HUES64 (cell line): ENCODE data around the gene TOB1.
A peak's percentile ranks its signal among the peaks of the same experiment; 100 is the strongest.
"Not testable (repeated sequence)": the region's sequence is repeated elsewhere in the genome, so short reads cannot be mapped to it uniquely, and the experiment has no call there.

Source experiments
- H3K27ac ChIP-seq: 2 replicates; pipeline ENCODE4 v1.7.0; 2013; ENCODE audit warnings: low read depth, low read length, inconsistent platforms
- H3K27me3 ChIP-seq: 2 replicates; pipeline ENCODE4 v1.6.1; 2013; ENCODE audit warnings: mild to moderate bottlenecking, low read length; ENCODE audit not compliant: insufficient read depth
- H3K36me3 ChIP-seq: 2 replicates; pipeline ENCODE4 v1.6.1; 2013; ENCODE audit warnings: mild to moderate bottlenecking, low read length; ENCODE audit not compliant: insufficient read depth
- H3K4me1 ChIP-seq: 2 replicates; pipeline ENCODE4 v1.6.1; 2013; ENCODE audit warnings: mild to moderate bottlenecking, low read length, moderate library complexity; ENCODE audit not compliant: insufficient read depth
- H3K4me3 ChIP-seq: 2 replicates; pipeline ENCODE4 v1.5.1; 2013; ENCODE audit warnings: mild to moderate bottlenecking, low read length, moderate library complexity
- H3K9ac ChIP-seq: 2 replicates; pipeline ENCODE4 v1.6.1; 2013; ENCODE audit warnings: mild to moderate bottlenecking, low read depth, low read length
- H3K9me3 ChIP-seq: 2 replicates; pipeline ENCODE4 v1.6.1; 2013; ENCODE audit warnings: low read depth, low read length; ENCODE audit not compliant: insufficient read depth
- WGBS: fragments of 150-250, 120-280 bp; methylation state at CpG from one replicate; pipeline ENCODE4 v1.1.7; 2013; ENCODE audit warnings: missing lambda C conversion rate; 5-methylcytosine and 5-hydroxymethylcytosine counted together

TOB1 gene

DNA sequence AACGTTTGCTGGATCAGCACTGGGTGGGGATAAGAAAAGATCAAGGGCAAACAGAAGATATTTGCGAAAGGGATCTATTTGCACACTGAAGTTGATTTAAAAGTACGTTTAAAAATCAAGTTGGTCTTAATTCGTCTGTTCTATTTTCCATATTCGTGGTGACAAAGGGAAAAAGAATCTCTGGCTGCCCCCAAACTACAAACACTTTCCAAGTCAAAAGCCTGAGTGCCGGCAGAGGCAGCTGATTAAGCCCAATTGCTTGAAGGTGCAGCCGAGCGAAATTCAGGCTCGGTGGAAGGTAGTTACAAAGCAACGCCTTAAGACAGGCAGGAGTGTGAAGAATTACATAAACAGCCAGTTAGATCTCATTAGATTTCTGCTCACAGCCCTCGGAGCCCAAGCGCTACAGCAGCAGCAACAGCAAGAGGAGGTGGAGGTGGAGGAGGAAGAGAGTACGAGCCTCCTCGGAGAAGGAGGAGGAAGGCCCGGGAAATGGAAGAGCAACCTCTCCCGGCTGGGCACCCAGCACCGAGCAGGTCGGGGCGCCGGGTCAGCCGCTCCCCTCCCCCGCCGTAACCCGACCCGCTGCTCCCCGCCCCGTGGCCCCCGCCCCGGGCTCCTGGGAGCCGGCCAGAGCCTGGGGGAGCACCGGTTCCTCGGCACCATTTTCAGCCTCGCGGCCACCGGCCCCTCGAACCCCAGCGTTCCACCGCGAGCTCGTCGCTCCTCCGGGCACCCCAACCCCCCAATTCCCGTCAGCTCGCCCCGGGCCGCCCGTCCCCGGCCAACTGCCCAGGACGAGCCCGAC, 890 bp downstream of the TOB1 start:
- Histone ChIP-seq H3K36me3 (peaks cover 25% of the 10 kb centered on the region), H3K9me3 (no peaks in the 10 kb centered on the region), H3K9ac (peak overlapping the region; percentile 76)

DNA sequence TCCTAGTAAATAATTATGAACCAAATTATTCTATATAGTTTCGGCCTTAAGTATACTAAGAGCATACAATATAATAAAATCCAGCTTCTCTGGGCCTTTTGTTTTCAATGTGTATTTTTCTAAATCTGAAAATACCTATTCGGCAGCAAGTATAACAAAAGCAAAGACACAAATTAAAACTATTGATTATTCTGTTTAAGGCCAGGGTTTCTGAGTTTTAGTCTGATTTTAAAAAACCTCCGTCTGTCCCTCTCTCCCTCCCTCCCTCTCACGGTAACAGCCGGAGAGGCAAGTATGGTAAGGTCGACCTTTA, 1.5 kb downstream of the TOB1 start:
- 0% methylated on average over 3 of the region's 6 CpGs for WGBS

More for the DNA sequence above, 890 bp downstream of the TOB1 start:
- under 1% methylated on average over 49 of the region's 50 CpGs for WGBS
- peak overlapping the region; percentile 91 for H3K27ac ChIP-seq
- H3K4me1 ChIP-seq = peaks cover 14% of the 10 kb centered on the region; the same call in 1 of the 2 replicates
- H3K27me3 ChIP-seq = no peaks in the 10 kb centered on the region
- peak overlapping the region; percentile 88 for H3K4me3 ChIP-seq

DNA sequence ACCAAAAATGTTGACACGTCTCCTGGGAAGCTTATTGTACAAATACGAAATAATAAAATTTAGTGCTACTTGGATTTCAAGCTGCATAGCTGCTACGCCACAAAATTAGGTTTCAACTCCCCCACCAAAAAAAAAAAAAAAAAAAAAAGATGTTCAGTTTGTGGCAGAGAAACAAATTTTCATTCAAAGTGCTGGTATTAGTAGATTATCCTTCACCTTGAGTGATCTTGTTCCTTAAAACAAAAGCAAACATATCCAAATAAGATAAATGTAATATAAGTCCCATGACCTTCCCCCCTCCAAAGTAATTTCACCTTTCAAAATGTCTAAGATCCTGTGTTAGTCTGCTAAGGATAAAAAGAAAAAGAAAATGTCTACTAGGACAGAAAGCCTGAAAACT, 2.2 kb downstream of the TOB1 start:
- Histone ChIP-seq H3K4me1 (peaks cover 14% of the 10 kb centered on the region; the same call in 1 of the 2 replicates), H3K4me3 (peak overlapping the region; percentile 88), H3K36me3 (peaks cover 25% of the 10 kb centered on the region), H3K9ac (no peak overlapping the region), H3K27ac (no peak overlapping the region), H3K27me3 (no peaks in the 10 kb centered on the region), H3K9me3 (no peaks in the 10 kb centered on the region)
- 100% methylated on average over 1 of the region's 3 CpGs for WGBS

More for the DNA sequence above, 1.5 kb downstream of the TOB1 start:
- Histone ChIP-seq H3K36me3 (peaks cover 25% of the 10 kb centered on the region), H3K9ac (peak overlapping the region; percentile 76), H3K9me3 (no peaks in the 10 kb centered on the region), H3K27ac (peak overlapping the region; percentile 91; the same call in 1 of the 2 replicates), H3K4me1 (peaks cover 14% of the 10 kb centered on the region; the same call in 1 of the 2 replicates), H3K4me3 (peak overlapping the region; percentile 88), H3K27me3 (no peaks in the 10 kb centered on the region)

DNA sequence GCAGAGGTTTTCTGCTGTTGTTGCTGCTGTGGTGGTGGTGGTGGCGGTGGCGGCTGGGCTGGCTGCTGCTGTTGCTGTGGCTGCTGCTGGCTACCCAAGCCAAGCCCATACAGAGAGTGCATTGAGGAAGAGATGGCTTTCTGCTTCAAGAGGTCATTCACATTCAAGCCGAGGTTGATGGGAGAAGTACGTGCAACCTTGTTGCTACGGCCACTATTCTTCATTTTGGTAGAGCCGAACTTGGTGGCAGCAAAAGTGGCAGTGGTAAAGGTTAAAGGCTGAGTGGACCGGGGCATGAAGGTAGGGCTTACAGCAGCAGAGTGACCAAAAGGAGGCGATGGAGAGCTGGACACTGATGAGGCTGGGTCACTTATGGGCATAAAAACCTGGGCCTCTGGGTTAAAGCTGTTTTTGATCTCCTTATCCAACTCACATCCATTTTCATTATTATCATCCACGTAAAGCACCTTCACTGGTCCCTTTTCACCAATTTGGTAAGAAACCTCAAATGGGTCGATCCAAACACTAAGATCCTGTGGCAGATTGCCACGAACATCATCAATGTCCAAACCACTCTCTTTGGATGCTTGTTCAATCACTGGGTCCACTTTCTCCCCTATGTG, 2.8 kb downstream of the TOB1 start:
- Histone ChIP-seq H3K4me1 (peaks cover 11% of the 10 kb centered on the region; the same call in 1 of the 2 replicates), H3K9ac (no peak overlapping the region), H3K27ac (no peak overlapping the region), H3K9me3 (no peaks in the 10 kb centered on the region), H3K27me3 (no peaks in the 10 kb centered on the region), H3K4me3 (peak overlapping the region; percentile 88; the same call in 1 of the 2 replicates), H3K36me3 (peaks cover 25% of the 10 kb centered on the region)
- WGBS = 83% methylated on average over 11 of the region's 11 CpGs

DNA sequence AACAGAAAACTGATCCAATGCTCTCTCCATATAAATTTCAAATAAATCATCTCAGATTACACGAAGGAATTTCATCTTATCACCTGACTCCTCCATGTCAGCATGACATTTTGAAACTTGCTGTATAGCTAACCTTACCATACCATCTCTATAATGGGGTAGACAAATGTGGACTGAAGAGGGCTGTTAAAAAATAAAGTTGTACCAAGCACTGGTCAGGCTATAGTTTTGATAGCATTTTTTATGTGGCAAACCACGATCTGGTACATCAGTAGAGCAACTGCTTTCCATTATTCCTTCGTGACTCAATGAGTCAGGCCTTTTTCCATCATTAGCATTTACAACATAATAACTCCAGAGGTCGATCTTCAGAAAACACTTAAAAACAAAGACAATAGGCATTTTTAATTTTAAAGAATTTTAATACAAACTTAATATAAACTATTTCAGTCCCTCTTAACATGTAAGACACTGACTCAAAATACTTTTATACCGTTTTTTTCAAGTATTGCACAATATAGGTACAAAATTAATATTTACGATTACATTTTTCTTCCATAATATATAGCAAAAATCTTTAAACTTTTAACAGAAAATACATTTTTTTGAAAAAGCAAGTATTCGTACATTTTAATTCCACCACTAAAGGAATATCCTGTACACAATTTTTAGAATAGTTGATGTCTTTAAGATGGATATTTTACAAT, 4.2 kb downstream of the TOB1 start:
- Histone ChIP-seq H3K4me3 (no peak overlapping the region), H3K9me3 (no peaks in the 10 kb centered on the region), H3K4me1 (0 out of 2 replicates have a peak, but pooled peaks cover 7% of the 10 kb centered on the region), H3K36me3 (peaks cover 25% of the 10 kb centered on the region), H3K27ac (no peak overlapping the region), H3K9ac (no peak overlapping the region), H3K27me3 (no peaks in the 10 kb centered on the region)
- WGBS = 90% methylated on average over 6 of the region's 7 CpGs

DNA sequence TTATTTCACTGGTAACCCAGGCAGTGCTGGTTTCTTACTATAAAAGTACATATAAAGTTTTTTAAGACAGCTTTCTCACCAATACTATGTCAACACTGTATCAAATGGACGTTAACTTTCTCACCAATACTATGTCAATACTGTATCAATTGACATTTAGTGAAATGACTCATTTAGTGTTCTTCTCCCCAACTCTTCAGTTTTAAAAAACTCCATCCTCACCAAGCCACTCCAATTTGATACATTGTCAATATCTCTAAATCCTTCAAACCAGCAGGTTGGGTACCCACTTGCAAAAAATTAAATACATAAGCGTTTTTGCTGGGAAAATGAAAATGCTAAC, 4.8 kb downstream of the TOB1 start:
- Histone ChIP-seq H3K27me3 (no peaks in the 10 kb centered on the region), H3K9ac (no peak overlapping the region), H3K4me3 (no peak overlapping the region), H3K4me1 (0 out of 2 replicates have a peak, but pooled peaks cover 7% of the 10 kb centered on the region), H3K9me3 (no peaks in the 10 kb centered on the region), H3K27ac (no peak overlapping the region), H3K36me3 (peaks cover 25% of the 10 kb centered on the region)
- WGBS = 97% methylated on average over 2 of the region's 2 CpGs

DNA sequence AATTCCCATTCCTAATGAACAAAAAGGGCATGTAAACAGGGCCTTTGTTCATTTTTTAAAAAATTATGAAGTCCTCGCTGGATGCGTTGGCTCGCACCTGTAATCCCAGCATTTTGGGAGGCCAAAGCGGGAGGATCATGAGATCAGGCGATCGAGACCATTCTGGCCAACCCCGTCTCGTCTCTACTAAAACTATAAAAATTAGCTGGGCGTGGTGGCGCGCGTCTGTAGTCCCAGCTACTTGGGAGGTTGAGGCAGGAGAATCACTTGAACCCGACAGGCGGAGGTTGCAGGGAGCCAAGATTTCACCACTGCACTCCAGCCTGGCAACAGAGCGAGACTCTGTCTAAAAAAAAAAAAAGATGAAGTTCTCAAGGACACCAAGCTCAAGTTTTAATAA, 6.4 kb downstream of the TOB1 start:
- WGBS = 96% methylated on average over 15 of the region's 15 CpGs
- H3K4me1 ChIP-seq, H3K27ac ChIP-seq, H3K4me3 ChIP-seq, H3K9ac ChIP-seq, H3K27me3 ChIP-seq, H3K9me3 ChIP-seq: not testable (repeated sequence)
- H3K36me3 ChIP-seq = peaks cover 25% of the 10 kb centered on the region

DNA sequence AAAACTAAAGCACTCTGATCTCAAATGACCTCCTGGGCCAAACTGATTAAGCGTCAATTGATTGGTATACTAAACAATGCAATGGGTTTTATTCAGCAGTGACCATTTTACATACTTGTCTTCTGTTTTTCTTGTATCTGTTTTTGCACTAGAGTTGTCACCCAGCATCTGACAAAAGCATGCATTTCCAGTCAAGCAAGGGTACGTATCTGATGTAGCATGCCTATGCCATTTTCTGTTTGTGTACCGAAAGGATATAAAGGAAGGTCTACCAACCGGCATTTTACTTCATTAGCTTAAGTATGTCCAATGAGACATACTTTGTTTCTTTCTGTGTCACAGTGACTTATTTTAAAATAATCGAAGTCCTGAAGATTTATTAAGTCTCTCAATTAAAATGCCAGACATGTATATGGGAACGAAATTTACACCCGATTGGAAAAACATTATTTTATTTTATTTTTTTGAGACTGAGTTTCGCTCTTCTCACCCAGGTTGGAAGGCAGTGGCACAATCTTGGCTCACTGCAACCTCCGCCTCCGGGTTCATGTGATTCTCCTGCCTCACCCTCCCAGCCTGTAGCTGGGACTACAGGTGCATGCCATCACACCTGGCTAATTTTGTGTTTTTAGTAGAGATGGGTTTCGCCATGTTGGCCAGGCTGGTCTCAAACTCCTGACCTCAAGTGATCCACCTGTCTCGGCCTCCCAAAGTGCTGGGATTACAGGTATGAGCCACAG, 7.5 kb downstream of the TOB1 start:
- no peak overlapping the region for H3K27ac ChIP-seq
- no peak overlapping the region for H3K4me3 ChIP-seq
- WGBS = 96% methylated on average over 12 of the region's 12 CpGs
- no peak overlapping the region for H3K9ac ChIP-seq
- no peaks in the 10 kb centered on the region for H3K9me3 ChIP-seq
- no peaks in the 10 kb centered on the region for H3K4me1 ChIP-seq
- H3K36me3 ChIP-seq = peaks cover 23% of the 10 kb centered on the region
- H3K27me3 ChIP-seq = no peaks in the 10 kb centered on the region

DNA sequence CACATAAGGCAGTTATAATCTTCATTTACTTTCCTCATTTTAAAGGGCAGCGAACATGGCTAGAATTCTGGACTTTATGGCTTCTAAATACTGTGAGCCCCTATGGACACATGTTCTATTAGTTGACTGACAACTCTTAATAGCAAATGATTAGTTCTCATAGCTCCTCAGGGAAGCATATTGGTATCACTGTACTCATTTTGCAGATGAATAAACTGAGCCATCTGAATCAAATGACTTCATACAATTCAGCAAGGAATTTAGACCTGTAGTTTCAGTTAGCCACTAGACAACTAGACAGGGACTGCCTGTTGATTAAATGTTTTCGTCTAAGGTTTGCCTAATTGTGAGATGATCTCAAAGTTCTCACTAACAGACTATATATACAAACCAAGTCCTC, 9.7 kb downstream of the TOB1 start:
- no peak overlapping the region for H3K9ac ChIP-seq
- no peak overlapping the region for H3K27ac ChIP-seq
- peaks cover 1% of the 10 kb centered on the region; the same call in 1 of the 2 replicates for H3K36me3 ChIP-seq
- 98% methylated on average over 2 of the region's 2 CpGs for WGBS
- H3K4me3 ChIP-seq = no peak overlapping the region
- no peaks in the 10 kb centered on the region for H3K27me3 ChIP-seq
- peaks cover 3% of the 10 kb centered on the region for H3K4me1 ChIP-seq
- H3K9me3 ChIP-seq = no peaks in the 10 kb centered on the region

DNA sequence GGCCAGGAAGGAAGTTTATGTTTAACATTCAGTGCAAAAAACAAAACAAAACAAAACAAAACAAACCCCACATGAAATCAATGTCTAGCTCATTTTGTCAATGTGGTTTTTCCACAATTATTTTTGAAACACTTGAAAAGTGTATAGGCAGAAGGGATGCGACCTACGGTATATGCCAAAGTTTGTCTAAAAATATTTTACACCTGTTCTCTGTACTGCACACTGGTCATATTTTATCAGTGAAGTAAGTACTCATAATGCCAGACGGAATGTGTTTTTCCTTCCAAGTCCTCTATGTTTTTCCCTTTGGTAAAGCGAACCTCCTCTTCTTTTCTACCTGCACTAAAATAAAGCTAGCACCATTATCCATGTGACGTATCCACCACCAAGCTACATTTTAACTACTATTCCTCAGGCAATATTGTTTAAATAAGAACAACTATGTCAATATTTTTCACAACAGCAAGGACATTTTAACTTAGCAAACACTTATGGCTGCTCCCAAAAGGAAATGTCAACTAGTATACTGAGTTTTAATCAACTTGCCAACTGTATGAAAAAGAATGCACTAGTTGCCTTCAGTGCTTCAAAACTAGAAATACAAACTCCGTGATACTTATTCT, 10.3 kb downstream of the TOB1 start:
- 95% methylated on average over 4 of the region's 6 CpGs for WGBS
- Histone ChIP-seq H3K4me3 (no peak overlapping the region), H3K27ac (no peak overlapping the region), H3K9me3 (no peaks in the 10 kb centered on the region), H3K27me3 (no peaks in the 10 kb centered on the region), H3K36me3 (no peaks in the 10 kb centered on the region), H3K9ac (no peak overlapping the region), H3K4me1 (peaks cover 3% of the 10 kb centered on the region)
